ENCODE measurements around the gene EVA1C.
"Not testable (repeated sequence)": the region's sequence is repeated elsewhere in the genome, so short reads cannot be mapped to it uniquely, and the experiment has no call there.

DNA sequence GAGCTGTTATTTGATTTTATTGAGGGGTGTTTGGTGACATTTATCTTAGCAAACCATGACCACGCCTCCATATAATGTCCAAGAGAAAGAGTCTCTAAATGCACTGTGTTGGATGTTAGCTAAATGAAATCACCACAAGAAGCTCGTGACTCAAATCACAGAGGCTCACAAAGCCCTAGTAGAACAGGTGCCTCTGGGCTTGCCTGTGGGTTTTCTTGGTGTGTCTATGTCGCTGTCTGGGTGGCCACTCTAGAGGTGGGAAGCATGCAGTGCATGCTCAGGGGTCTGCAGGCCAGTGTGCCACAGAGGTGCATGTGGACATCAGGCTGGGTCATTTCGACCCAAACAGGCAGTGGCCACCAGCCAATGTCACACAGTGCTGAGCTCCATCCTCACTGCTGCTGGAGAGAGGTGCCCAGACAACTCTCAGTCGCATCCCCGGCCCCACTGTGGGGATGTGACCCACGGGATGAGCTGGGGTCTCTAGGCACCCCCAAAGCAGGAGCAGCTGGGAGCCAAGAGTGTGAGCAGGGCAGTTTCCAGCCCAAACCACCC, 94.0 kb downstream of the EVA1C start:
- not testable (repeated sequence) for TF ChIP-seq CTCF (IDR thresholded peaks at IDR 0.05; ENCODE audit: low read depth, low read length); EZH2phosphoT487 (IDR thresholded peaks at IDR 0.05; ENCODE audit: low read depth)

Data from OCI-LY3 (cell line).